HEK293T (cell line): Measurements from ENCODE around the gene SMURF1.

Source experiments
- CTCF ChIA-PET: fragments of 350-600 bp; formaldehyde crosslinking; extraction: SDS; loops from one replicate; lab custom pipeline; 2021; ENCODE audit warnings: antibody characterized with exemption, inconsistent platforms; lab: Yijun Ruan, JAX
- POLR2A ChIA-PET: fragments of 350-600 bp; formaldehyde crosslinking; extraction: SDS; loops from one replicate; lab custom pipeline; 2020; ENCODE audit warnings: antibody characterized with exemption, inconsistent platforms; lab: Yijun Ruan, JAX
- DNase-seq: peaks from one replicate; pipeline ENCODE4 v3.0.0; 2012; ENCODE audit warnings: mixed read lengths; ENCODE audit errors: extremely low spot score
- ARNT ChIP-seq: fragments of 450-650 bp; IDR thresholded peaks from 2 replicates; pipeline ENCODE4 v1.6.1; 2017; ENCODE audit warnings: mild to moderate bottlenecking
- BHLHE40 ChIP-seq: fragments of 450-650 bp; IDR thresholded peaks from 2 replicates; pipeline ENCODE4 v1.6.1; 2016; ENCODE audit warnings: mild to moderate bottlenecking, moderate library complexity, borderline replicate concordance
- CTBP1 ChIP-seq: fragments of 450-650 bp; IDR thresholded peaks from 2 replicates; pipeline ENCODE4 v1.6.1; 2016; ENCODE audit warnings: borderline replicate concordance
- ELF4 ChIP-seq: fragments of 450-650 bp; IDR thresholded peaks from 2 replicates; pipeline ENCODE4 v1.6.1; 2017; ENCODE audit warnings: antibody characterized with exemption
- FOXA1 ChIP-seq: fragments of 450-650 bp; IDR thresholded peaks from 2 replicates; pipeline ENCODE4 v1.6.1; 2016; ENCODE audit warnings: mild to moderate bottlenecking
- FOXK2 ChIP-seq: fragments of 450-650 bp; IDR thresholded peaks from 2 replicates; pipeline ENCODE4 v1.6.1; 2016; ENCODE audit warnings: mild to moderate bottlenecking
- FOXM1 ChIP-seq: fragments of 450-650 bp; IDR thresholded peaks from 2 replicates; pipeline ENCODE4 v1.6.1; 2017; ENCODE audit warnings: mild to moderate bottlenecking, borderline replicate concordance
- HDGF ChIP-seq: fragments of 450-650 bp; IDR thresholded peaks from 2 replicates; pipeline ENCODE4 v1.6.1; 2017; ENCODE audit warnings: antibody characterized with exemption, borderline replicate concordance
- L3MBTL2 ChIP-seq: fragments of 450-650 bp; conservative IDR thresholded peaks from 2 replicates; pipeline ENCODE4 v1.6.1; 2016; ENCODE audit warnings: mild to moderate bottlenecking
- LEF1 ChIP-seq: fragments of 450-650 bp; IDR thresholded peaks from 2 replicates; pipeline ENCODE4 v1.6.1; 2017; ENCODE audit warnings: mild to moderate bottlenecking, borderline replicate concordance
- NFRKB ChIP-seq: fragments of 450-650 bp; IDR thresholded peaks from 2 replicates; pipeline ENCODE4 v1.6.1; 2016; ENCODE audit warnings: mild to moderate bottlenecking, moderate library complexity
- SP1 ChIP-seq: fragments of 450-650 bp; IDR thresholded peaks from 2 replicates; pipeline ENCODE4 v1.6.1; 2017
- SUZ12 ChIP-seq: fragments of 450-650 bp; IDR thresholded peaks from 2 replicates; pipeline ENCODE4 v1.6.1; 2016; ENCODE audit warnings: mild to moderate bottlenecking
- TARDBP ChIP-seq: fragments of 450-650 bp; IDR thresholded peaks from 2 replicates; pipeline ENCODE4 v1.6.1; 2016
- ZNF384 ChIP-seq: fragments of 450-650 bp; IDR thresholded peaks from 2 replicates; pipeline ENCODE4 v1.6.1; 2016
- TF ChIP-seq, protein P1 (sequence below): fragments of 450-650 bp; IDR thresholded peaks from 2 replicates; pipeline ENCODE4 v1.6.1; 2016

SMURF1 gene

DNA sequence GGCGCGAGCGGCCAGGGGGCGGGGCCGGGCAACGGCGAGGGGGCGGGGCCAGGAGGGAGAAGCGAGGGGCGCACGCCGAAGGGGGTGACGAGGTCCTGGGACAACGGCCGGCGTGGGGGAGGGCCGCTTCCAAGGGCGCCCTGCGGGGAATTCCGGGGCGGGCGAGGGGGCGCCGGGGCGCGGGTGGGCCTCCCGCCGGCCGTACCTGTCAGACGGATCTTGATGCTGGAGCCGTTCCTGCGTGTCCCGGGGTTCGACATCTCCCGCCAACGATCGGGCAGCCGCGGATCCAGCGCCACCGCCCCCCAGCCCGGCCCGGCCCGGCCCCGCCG lies 421 bp downstream of the SMURF1 start:
- DNase-seq = no peak
- TF ChIP-seq NFRKB = no peak
- TF ChIP-seq FOXA1 = no peak
- no peak for TF ChIP-seq HDGF
- no peak for TF ChIP-seq ELF4
- no peak for TF ChIP-seq SP1
- CTCF ChIA-PET = no interaction called here
- POLR2A ChIA-PET = no interaction called here

DNA sequence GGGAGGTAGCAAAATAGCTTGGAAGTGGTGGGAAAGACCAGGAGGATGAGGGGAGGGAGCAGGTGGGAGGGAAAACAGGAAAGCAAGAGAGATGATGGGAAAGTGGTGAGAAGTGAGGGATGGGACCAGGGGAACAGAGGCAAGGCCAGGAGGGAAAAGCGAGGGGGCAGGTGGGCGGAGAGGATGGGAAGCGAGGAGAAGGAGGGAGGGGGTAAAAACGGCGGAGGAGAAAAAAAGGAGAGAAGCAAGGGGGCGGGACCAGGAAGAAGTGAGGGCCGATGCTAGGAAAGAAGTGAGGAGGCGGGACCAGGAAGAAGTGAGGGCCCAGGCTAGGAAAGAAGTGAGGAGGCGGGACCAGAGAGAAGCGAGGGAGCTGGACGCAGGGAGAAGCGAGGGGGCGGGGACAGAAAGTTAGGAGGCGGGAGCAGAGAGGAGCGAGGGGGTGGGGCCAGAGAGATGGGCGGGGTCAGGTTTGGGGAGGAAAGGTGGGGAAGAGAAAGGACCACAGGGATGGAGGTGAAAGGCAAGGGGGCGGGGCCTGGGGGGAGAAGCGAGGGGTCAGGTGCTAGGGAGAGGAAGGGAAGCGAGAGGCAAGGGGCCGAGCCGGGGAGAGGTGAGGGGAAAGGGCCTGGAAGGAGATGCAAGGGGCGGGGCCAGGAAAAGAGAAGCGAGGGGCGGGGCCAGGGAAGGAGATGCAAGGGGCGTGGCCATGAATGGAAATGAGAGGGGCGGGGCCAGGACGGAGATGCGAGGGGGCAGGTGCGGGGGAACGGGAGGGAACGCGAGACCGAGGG lies 984 bp downstream of the SMURF1 start:
- ChIA-PET CTCF (no interaction called here), POLR2A (no interaction called here)
- TF ChIP-seq ELF4 = no peak
- peak; percentile 63 for TF ChIP-seq SP1
- no peak for TF ChIP-seq HDGF
- TF ChIP-seq TARDBP = no peak
- no peak for TF ChIP-seq NFRKB
- TF ChIP-seq ARNT = no peak
- peak; percentile 87 for DNase-seq

DNA sequence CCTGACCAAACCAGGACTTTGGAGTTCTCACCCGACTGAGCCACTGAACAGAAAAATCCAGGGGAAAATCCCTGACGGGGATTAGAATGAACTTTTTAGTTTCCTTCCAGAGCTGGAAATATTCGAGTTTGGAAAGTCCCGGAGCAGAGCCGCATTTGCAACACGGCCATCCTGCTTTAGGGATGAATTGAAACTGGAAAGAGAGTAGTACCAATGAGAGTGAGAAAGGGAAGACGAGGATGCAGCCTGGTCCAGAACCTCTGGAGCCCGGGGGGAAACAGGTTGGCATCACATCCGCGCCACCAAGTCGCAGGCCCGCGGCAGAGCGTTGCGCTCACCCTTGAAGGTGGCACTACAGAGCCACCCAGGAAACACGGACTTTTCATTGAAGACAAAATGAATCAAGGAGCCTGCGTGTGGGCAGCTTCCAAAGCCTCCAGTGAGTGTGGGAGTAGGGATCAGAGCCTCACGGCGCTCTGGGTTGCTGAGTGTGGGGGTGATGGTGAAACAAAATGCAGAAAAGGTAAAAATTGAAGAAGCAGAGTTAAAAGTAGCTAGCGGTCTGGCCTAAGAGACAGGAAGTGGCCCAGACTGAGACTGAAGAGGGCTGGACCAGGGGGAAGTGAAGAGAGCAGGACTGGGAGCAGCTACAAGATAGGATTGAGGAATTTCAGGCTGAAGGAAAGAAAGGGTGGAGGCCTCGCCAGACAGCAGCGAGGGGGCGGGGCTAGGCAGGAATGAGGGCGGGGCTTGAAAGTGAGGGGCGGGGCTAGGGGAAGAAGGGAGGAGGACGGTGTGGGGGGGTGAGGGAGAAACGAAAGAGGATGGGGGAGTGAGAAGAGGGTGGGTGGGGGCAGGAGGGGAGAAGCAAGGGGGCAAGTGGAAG lies 1.8 kb downstream of the SMURF1 start:
- POLR2A ChIA-PET = interaction anchor here (0.6 to 0.8 kb wide), 2 partner anchors 18 to 31 kb away, joined by 3 to 4 read pairs; no protein-coding TSS in a partner anchor
- peak; percentile 65 for DNase-seq

DNA sequence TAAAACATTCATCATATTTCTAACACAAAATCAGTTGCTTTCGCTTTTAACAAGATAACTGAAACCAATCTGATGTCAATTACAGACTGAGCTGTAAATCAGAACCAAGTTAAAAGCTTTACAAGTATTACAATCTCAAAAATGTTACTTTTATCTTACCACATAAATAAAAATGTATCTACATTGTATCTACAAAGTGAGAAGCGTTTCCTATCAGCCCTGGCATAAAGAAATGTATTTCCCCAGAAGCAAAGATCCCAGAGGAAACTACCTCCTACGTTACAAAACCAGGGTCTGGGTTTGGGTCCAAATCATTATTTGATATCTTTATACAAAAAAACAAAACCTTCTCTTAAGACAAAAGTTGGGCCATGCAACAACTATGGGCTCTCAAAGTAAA lies 2.6 kb downstream of the SMURF1 start:
- DNase-seq = no peak
- CTCF ChIA-PET = no interaction called here
- POLR2A ChIA-PET = interaction anchor here (0.6 kb wide), 1 partner anchor 17 kb away, joined by 3 read pairs; no protein-coding TSS in a partner anchor
- TF ChIP-seq TARDBP = no peak
- TF ChIP-seq, protein P1, sequence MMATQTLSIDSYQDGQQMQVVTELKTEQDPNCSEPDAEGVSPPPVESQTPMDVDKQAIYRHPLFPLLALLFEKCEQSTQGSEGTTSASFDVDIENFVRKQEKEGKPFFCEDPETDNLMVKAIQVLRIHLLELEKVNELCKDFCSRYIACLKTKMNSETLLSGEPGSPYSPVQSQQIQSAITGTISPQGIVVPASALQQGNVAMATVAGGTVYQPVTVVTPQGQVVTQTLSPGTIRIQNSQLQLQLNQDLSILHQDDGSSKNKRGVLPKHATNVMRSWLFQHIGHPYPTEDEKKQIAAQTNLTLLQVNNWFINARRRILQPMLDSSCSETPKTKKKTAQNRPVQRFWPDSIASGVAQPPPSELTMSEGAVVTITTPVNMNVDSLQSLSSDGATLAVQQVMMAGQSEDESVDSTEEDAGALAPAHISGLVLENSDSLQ = no peak
- TF ChIP-seq L3MBTL2 = no peak
- TF ChIP-seq SUZ12 = no peak
- no peak for TF ChIP-seq FOXK2
- TF ChIP-seq HDGF = no peak
- no peak for TF ChIP-seq ELF4

More for the DNA sequence above, 1.8 kb downstream of the SMURF1 start:
- TF ChIP-seq TARDBP = no peak
- no peak for TF ChIP-seq BHLHE40
- TF ChIP-seq, protein P1 = no peak
- no peak for TF ChIP-seq FOXM1
- no peak for TF ChIP-seq SUZ12
- no peak for TF ChIP-seq SP1
- no peak for TF ChIP-seq ARNT
- no peak for TF ChIP-seq NFRKB
- no peak for TF ChIP-seq L3MBTL2
- no peak for TF ChIP-seq FOXK2
- TF ChIP-seq CTBP1 = no peak
- no peak for TF ChIP-seq FOXA1
- no peak for TF ChIP-seq ELF4
- no peak for TF ChIP-seq LEF1
- no peak for TF ChIP-seq ZNF384
- TF ChIP-seq HDGF = no peak
- CTCF ChIA-PET = interaction anchor here (0.6 kb wide), 1 partner anchor 345 kb away, joined by 4 read pairs; no protein-coding TSS in a partner anchor

DNA sequence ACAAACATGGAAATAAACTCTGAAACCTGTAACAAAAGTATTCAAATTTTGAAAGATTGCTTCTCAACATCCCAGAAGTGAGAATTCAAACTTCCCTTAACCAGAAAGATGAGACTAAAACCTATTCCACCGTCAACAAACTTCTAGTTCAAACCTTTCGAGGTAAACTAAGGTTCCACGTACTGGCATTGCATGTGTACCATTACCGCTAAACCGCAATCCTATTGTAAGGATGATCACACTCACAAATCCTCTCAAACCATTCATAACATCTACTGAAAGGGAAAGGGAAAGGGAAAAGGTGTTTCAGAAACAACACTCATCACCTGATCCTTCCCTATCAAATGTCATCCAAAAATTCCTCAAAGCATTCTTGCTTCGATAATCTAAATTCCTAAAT lies 3.1 kb downstream of the SMURF1 start:
- CTCF ChIA-PET = no interaction called here
- no peak for DNase-seq
- no peak for TF ChIP-seq TARDBP
- TF ChIP-seq, protein P1 = no peak
- no peak for TF ChIP-seq L3MBTL2
- no peak for TF ChIP-seq HDGF
- TF ChIP-seq CTBP1 = no peak
- TF ChIP-seq LEF1 = no peak
- TF ChIP-seq BHLHE40 = no peak
- TF ChIP-seq FOXM1 = no peak
- TF ChIP-seq SP1 = no peak
- TF ChIP-seq ELF4 = no peak
- TF ChIP-seq ZNF384 = no peak
- no peak for TF ChIP-seq ARNT
- no peak for TF ChIP-seq FOXK2
- POLR2A ChIA-PET = no interaction called here

DNA sequence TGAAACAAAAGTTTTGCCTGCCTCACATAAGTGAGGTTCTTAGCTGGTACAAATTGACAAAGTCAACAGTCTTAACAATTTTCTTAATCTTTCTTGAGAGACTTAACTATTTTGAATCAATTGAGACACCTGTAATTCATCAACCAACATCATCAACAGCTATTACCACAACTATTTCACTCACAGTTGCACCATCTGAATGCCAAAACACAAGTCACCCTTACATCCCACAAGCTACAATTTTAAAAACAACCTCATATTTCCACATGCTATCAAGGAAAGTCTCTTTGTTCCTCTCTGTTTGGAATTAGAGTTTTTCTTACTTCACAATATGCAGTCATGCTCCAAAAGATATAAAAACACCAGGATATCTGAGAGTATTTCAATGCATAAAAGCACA lies 4.9 kb downstream of the SMURF1 start:
- CTCF ChIA-PET = interaction anchor here (0.6 kb wide), 1 partner anchor 102 kb away, joined by 4 read pairs; no protein-coding TSS in a partner anchor
- TF ChIP-seq BHLHE40 (no peak), ELF4 (no peak), FOXM1 (no peak), ARNT (no peak), FOXK2 (no peak), HDGF (no peak), TARDBP (no peak), LEF1 (no peak), ZNF384 (no peak), FOXA1 (no peak), NFRKB (no peak), SUZ12 (no peak), L3MBTL2 (no peak), SP1 (no peak)
- POLR2A ChIA-PET = no interaction called here
- no peak for DNase-seq
